Muscle of leg (tissue), 11 donors: ENCODE results near the gene SLC43A1. TPM values are rescaled to one million over a fixed set of nuclear protein-coding genes. Genes with fewer than 3 reads are reported as not detected.

Source experiments
- DNase-seq: peaks from one replicate; pipeline ENCODE4 v3.0.0; 2013
- H3K27ac ChIP-seq: one replicate; pipeline ENCODE4 v1.5.1; 2013; ENCODE audit warnings: mild to moderate bottlenecking, low read length, control low read depth
- H3K27me3 ChIP-seq: one replicate; pipeline ENCODE4 v1.6.1; 2013; ENCODE audit warnings: low read length; ENCODE audit not compliant: control insufficient read depth, insufficient read depth
- H3K36me3 ChIP-seq: one replicate; pipeline ENCODE4 v1.6.1; 2013; ENCODE audit warnings: low read length; ENCODE audit not compliant: control insufficient read depth, insufficient read depth
- H3K4me1 ChIP-seq: one replicate; pipeline ENCODE4 v1.6.1; 2013; ENCODE audit warnings: low read length; ENCODE audit not compliant: control insufficient read depth, insufficient read depth
- H3K4me3 ChIP-seq: one replicate; pipeline ENCODE4 v1.5.1; 2013; ENCODE audit warnings: low read length, control low read depth
- H3K9me3 ChIP-seq: replicated peaks from 2 replicates; pipeline ENCODE4 v1.6.1; 2013; ENCODE audit warnings: low read depth, low read length; ENCODE audit not compliant: control insufficient read depth
- WGBS: methylation state at CpG from one replicate; pipeline ENCODE4 v1.1.5; 2013; ENCODE audit warnings: missing lambda C conversion rate; ENCODE audit not compliant: insufficient coverage; 5-methylcytosine and 5-hydroxymethylcytosine counted together
- polyA plus RNA-seq, 8 donors: library from polyadenylated mRNA; unstranded; fragments of 120-200 nt; gene quantifications; one replicate each; pipeline versions ENCODE4 v1.2.1 to v1.2.3, GENCODE V29; 2013; ENCODE audit warnings: inconsistent platforms in 1 of 8, low replicate concordance in 1 of 8; ENCODE audit not compliant: insufficient read length in 8 of 8, insufficient read depth in 1 of 8
- total RNA-seq: library from RNA; stranded (reverse); fragments of 120-200 nt; gene quantifications from one replicate; pipeline ENCODE4 v1.2.4, GENCODE V29; 2013

The SLC43A1 gene
- total and polyA plus RNA-seq, 9 donors: 7.1 to 12.5 (median 10.3) TPM

DNA sequence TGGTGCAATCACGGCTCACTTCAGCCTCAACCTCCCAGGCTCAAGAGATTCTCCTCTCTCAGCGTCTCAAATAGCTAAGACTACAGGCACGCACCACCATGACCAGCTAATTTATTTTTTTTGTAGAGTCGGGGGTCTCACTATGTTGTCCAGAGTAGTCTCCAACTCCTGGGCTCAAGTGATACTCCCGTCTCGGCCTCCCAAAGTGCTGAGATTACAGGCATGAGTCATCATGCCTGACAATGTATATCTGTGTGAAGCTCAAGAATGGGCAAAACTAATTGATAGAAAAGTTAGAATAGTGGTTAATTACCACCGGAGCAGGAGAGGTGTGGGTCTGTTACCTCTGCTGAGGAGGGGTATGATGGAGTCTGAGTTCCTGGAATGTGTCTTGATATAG is 79.5 kb downstream of the SLC43A1 start:
- Histone ChIP-seq H3K9me3 (no peaks in the 10 kb centered on the region), H3K4me3 (no peak overlapping the region), H3K27me3 (peaks cover 4% of the 10 kb centered on the region), H3K36me3 (no peaks in the 10 kb centered on the region), H3K27ac (no peak overlapping the region), H3K4me1 (peaks cover 9% of the 10 kb centered on the region)
- DNase-seq: no peak
- WGBS: 95% methylated on average over 5 of the region's 7 CpGs

DNA sequence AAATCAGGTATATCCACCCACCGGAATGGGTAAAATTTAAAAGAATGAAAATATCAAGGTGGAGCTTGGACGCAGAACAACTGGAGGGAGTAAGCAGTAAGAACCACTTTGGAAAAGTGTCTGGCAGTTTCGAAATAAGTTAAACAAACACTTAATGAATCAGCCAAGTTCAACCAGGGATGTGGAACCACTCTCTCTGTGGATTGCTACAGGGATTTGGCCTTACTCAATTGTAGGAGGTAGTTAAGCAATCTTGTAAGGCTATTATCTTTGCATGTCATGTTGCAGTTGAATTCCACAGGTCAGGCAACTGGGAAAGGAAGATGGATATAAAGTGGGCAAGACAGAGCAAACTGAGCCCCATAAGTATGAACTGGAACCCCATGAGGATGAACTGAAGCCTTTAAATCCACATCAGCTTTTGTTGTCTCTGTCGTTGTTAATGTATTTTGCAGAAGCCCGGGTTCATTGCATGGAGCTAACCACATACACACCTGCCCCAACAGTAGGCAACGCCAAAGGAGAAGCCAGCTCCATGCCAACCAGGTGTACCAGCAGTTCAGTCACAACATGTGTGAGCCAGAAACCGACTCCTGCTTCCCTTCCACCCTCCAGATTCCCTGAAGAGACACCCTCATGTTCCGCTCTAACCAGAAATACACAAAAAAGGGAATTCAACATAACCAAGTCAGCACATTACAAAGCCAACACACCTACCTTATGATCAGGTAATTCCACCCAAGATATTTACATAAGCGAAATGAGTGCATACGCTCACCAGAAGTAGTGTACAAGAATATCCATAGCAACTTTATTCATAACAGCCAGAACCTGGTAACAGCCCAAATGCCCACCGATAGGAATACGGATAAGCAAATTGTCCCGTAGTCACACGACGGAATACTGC is 80.6 kb downstream of the SLC43A1 start:
- 63% methylated on average over 6 of the region's 15 CpGs for WGBS
- Histone ChIP-seq H3K4me3 (no peak overlapping the region), H3K36me3 (no peaks in the 10 kb centered on the region), H3K4me1 (peaks cover 9% of the 10 kb centered on the region), H3K9me3 (no peaks in the 10 kb centered on the region), H3K27ac (no peak overlapping the region), H3K27me3 (peaks cover 4% of the 10 kb centered on the region)
- peak; percentile 50 for DNase-seq

Other genes starting within 250 kb of the SLC43A1 start
- gene TNKS1BP1, start 190.8 kb downstream of the SLC43A1 start, total RNA-seq: 67.2 TPM
- 100 to 1,000 TPM in 7 of 8 donors, 10 to 100 TPM in 1; 94.6 to 120 (median 111) TPM for gene TNKS1BP1, start 190.8 kb downstream of the SLC43A1 start, polyA plus RNA-seq
- 64.3 TPM for gene SSRP1, start 179.8 kb downstream of the SLC43A1 start, total RNA-seq
- 100 to 1,000 TPM in 7 of 8 donors, 10 to 100 TPM in 1; 98.6 to 135 (median 111) TPM for gene SSRP1, start 179.8 kb downstream of the SLC43A1 start, polyA plus RNA-seq
- gene P2RX3, start 177.3 kb downstream of the SLC43A1 start, total RNA-seq: 1.5 TPM
- 1 to 10 TPM; 1.3 to 5.2 (median 2.5) TPM for gene P2RX3, start 177.3 kb downstream of the SLC43A1 start, polyA plus RNA-seq
- gene PRG3, start 134.6 kb downstream of the SLC43A1 start, total RNA-seq: 0.22 TPM
- 1 to 10 TPM in 1 of 8 donors, under 1 TPM in 5, not detected in 2; 0.14 to 1.3 (median 0.42) TPM for gene PRG3, start 134.6 kb downstream of the SLC43A1 start, polyA plus RNA-seq
- gene PRG2, start 125.1 kb downstream of the SLC43A1 start, total RNA-seq: 1.0 TPM
- 1 to 10 TPM in 4 of 8 donors, under 1 TPM in 4; 0.35 to 3.8 (median 0.89) TPM for gene PRG2, start 125.1 kb downstream of the SLC43A1 start, polyA plus RNA-seq
- gene SLC43A3, start 88.6 kb downstream of the SLC43A1 start, total RNA-seq: 27.1 TPM
- 10 to 100 TPM; 19.9 to 43.5 (median 29.6) TPM for gene SLC43A3, start 88.6 kb downstream of the SLC43A1 start, polyA plus RNA-seq
- 2.0 TPM for gene RTN4RL2, start 55.2 kb downstream of the SLC43A1 start, total RNA-seq
- gene RTN4RL2, start 55.2 kb downstream of the SLC43A1 start, polyA plus RNA-seq: 10 to 100 TPM; 11.2 to 27.2 (median 20.4) TPM
- 44.1 TPM for gene TIMM10, start 15.1 kb upstream of the SLC43A1 start, total RNA-seq
- gene TIMM10, start 15.1 kb upstream of the SLC43A1 start, polyA plus RNA-seq: 10 to 100 TPM; 36.3 to 61.9 (median 37.8) TPM
- 143 TPM for gene SMTNL1, start 21.9 kb upstream of the SLC43A1 start, total RNA-seq
- 100 to 1,000 TPM in 7 of 8 donors, 10 to 100 TPM in 1; 93.2 to 258 (median 197) TPM for gene SMTNL1, start 21.9 kb upstream of the SLC43A1 start, polyA plus RNA-seq
- 18.5 TPM for gene UBE2L6, start 52.0 kb upstream of the SLC43A1 start, total RNA-seq
- gene UBE2L6, start 52.0 kb upstream of the SLC43A1 start, polyA plus RNA-seq: 10 to 100 TPM; 19.9 to 25.6 (median 22.5) TPM
- gene SERPING1, start 82.0 kb upstream of the SLC43A1 start, total RNA-seq: 31.4 TPM
- gene SERPING1, start 82.0 kb upstream of the SLC43A1 start, polyA plus RNA-seq: 10 to 100 TPM; 71.8 to 97.7 (median 89.0) TPM
- 0.53 TPM for gene YPEL4, start 134.2 kb upstream of the SLC43A1 start, total RNA-seq
- 1 to 10 TPM in 7 of 8 donors, under 1 TPM in 1; 0.82 to 2.1 (median 1.7) TPM for gene YPEL4, start 134.2 kb upstream of the SLC43A1 start, polyA plus RNA-seq
- 12.3 TPM for gene CLP1, start 142.1 kb upstream of the SLC43A1 start, total RNA-seq
- 10 to 100 TPM in 4 of 8 donors, 1 to 10 TPM in 4; 8.6 to 11.3 (median 10.0) TPM for gene CLP1, start 142.1 kb upstream of the SLC43A1 start, polyA plus RNA-seq
- 13.5 TPM for gene ZDHHC5, start 152.4 kb upstream of the SLC43A1 start, total RNA-seq
- gene ZDHHC5, start 152.4 kb upstream of the SLC43A1 start, polyA plus RNA-seq: 10 to 100 TPM; 25.6 to 40.3 (median 31.9) TPM
- 18.9 TPM for gene MED19, start 196.5 kb upstream of the SLC43A1 start, total RNA-seq
- gene MED19, start 196.5 kb upstream of the SLC43A1 start, polyA plus RNA-seq: 10 to 100 TPM; 11.3 to 16.3 (median 14.0) TPM
- gene TMX2, start 196.9 kb upstream of the SLC43A1 start, total RNA-seq: 53.7 TPM
- 10 to 100 TPM; 45.8 to 55.3 (median 53.8) TPM for gene TMX2, start 196.9 kb upstream of the SLC43A1 start, polyA plus RNA-seq
- 113 TPM for gene SELENOH, start 225.8 kb upstream of the SLC43A1 start, total RNA-seq
- 10 to 100 TPM; 68.8 to 91.1 (median 78.1) TPM for gene SELENOH, start 225.8 kb upstream of the SLC43A1 start, polyA plus RNA-seq
- not detected for gene BTBD18, start 236.1 kb upstream of the SLC43A1 start, total RNA-seq
- under 1 TPM in 7 of 8 donors, not detected in 1; 0.07 to 0.41 (median 0.09) TPM for gene BTBD18, start 236.1 kb upstream of the SLC43A1 start, polyA plus RNA-seq
- 110 TPM for gene CTNND1, start 246.1 kb upstream of the SLC43A1 start, total RNA-seq
- 100 to 1,000 TPM; 106 to 145 (median 128) TPM for gene CTNND1, start 246.1 kb upstream of the SLC43A1 start, polyA plus RNA-seq